ENCODE measurements around the gene BRPF3.

The BRPF3 gene

DNA sequence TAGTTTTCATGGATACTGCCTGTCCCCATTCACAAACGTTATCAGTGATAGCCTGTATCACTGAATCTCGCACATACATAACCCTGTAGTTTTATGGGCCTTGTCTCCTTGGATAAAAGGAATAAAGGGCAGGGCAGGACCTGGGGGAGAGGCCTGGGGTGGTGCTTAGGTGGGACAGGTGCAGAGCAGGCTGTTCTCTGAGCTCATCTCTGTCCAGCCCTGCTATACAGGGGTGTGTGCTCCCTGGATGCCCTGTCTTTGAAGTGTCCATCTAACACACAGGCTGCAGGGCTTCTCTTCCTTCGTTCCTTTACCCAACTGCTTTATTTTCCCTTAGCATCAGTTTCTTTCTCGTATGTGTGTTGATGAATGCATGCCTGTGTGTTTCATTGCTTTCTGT, 26.4 kb downstream of the BRPF3 start:
- no peak overlapping the region for H3K27ac ChIP-seq
- no peak for TF ChIP-seq ZFX (IDR thresholded peaks at IDR 0.05; ENCODE audit: borderline replicate concordance)
- TF ChIP-seq, protein P1, sequence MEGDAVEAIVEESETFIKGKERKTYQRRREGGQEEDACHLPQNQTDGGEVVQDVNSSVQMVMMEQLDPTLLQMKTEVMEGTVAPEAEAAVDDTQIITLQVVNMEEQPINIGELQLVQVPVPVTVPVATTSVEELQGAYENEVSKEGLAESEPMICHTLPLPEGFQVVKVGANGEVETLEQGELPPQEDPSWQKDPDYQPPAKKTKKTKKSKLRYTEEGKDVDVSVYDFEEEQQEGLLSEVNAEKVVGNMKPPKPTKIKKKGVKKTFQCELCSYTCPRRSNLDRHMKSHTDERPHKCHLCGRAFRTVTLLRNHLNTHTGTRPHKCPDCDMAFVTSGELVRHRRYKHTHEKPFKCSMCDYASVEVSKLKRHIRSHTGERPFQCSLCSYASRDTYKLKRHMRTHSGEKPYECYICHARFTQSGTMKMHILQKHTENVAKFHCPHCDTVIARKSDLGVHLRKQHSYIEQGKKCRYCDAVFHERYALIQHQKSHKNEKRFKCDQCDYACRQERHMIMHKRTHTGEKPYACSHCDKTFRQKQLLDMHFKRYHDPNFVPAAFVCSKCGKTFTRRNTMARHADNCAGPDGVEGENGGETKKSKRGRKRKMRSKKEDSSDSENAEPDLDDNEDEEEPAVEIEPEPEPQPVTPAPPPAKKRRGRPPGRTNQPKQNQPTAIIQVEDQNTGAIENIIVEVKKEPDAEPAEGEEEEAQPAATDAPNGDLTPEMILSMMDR (IDR thresholded peaks at IDR 0.05): no peak

DNA sequence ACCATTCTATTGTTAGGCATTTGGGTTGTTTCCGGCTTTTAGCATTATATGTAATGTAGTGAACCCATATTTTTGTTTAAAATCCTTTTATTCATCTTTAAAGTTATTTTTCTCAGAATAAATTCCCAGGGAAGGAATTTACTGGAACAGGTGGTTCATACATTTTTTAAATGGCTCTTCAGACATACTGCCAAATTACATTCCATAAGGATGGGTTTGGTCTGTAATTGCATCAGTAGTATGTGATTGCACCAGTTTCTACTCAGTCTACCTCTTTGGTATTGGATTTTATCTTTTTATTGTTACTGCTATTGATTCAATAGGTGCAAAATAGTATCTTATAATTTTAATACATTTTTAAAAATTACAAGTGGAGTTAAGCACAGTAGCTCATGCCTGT, 27.2 kb downstream of the BRPF3 start:
- no peak for TF ChIP-seq ZFX (IDR thresholded peaks at IDR 0.05; ENCODE audit: borderline replicate concordance)
- TF ChIP-seq, protein P1 (IDR thresholded peaks at IDR 0.05): no peak
- no peak overlapping the region for H3K27ac ChIP-seq

GRCh38 chr6:36224918-36225461, 28.4 kb downstream of the BRPF3 start:
- H3K27ac ChIP-seq: no peak overlapping the region
- no peak for TF ChIP-seq ZFX (IDR thresholded peaks at IDR 0.05; ENCODE audit: borderline replicate concordance)
- TF ChIP-seq, protein P1 (IDR thresholded peaks at IDR 0.05): no peak

DNA sequence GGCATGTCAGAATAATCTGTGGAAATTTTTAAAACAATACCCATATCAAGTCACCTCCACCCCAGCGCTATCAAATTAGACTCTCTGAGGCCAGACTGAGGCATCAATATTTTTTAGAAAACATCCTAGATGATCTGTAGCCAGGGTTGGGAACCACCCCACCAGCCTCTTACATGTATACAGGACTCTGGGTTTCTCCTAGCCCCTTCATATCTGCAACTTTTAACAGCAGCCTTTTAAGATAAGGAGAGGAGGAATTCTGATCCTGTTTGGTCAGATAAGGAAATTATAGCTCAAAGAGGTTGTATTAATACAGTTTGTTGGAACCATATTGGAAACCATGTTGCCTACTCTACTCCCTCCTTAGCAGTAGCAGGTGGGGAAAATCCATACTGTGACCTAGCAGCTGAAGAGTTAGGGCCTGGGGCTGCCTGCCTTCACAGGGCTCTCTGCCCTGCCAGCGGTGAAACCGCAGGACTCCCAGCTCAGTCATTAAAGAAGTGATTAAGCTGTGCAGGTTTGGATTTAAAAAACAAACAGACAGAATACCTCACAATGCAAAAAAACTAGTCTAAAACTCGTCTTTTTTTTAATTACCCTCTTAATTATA, 30.0 kb downstream of the BRPF3 start:
- TF ChIP-seq, protein P1 (IDR thresholded peaks at IDR 0.05): no peak
- TF ChIP-seq ZFX (IDR thresholded peaks at IDR 0.05; ENCODE audit: borderline replicate concordance): no peak
- no peak overlapping the region for H3K27ac ChIP-seq

GRCh38 chr6:36227379-36228228, 31.1 kb downstream of the BRPF3 start:
- no peak overlapping the region for H3K27ac ChIP-seq

DNA sequence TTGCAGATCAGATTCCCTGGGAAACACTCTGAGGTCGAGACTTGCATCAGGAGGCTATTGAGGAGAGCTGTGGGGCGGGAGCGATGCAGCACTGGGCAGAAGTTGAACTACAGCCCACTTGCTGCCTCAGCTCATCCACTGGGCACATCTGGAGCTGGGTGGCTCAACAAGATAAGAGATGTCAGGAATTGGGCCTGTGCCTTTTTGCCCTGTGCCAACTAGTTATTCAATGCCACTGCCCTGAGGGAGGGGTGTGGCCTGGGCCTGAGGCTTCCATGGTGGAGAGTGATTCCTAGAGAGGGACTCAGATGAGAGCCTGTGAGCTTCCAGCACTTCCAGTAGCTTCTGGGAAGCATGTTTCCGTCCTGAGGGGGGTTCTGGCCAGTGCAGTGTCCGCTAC, 32.7 kb downstream of the BRPF3 start:
- TF ChIP-seq, protein P1 (IDR thresholded peaks at IDR 0.05): no peak
- no peak for TF ChIP-seq ZFX (IDR thresholded peaks at IDR 0.05; ENCODE audit: borderline replicate concordance)
- no peak overlapping the region for H3K27ac ChIP-seq

More at GRCh38 chr6:36227379-36228228, 31.1 kb downstream of the BRPF3 start:
- TF ChIP-seq ZFX (IDR thresholded peaks at IDR 0.05; ENCODE audit: borderline replicate concordance): no peak
- TF ChIP-seq, protein P1 (IDR thresholded peaks at IDR 0.05): no peak

DNA sequence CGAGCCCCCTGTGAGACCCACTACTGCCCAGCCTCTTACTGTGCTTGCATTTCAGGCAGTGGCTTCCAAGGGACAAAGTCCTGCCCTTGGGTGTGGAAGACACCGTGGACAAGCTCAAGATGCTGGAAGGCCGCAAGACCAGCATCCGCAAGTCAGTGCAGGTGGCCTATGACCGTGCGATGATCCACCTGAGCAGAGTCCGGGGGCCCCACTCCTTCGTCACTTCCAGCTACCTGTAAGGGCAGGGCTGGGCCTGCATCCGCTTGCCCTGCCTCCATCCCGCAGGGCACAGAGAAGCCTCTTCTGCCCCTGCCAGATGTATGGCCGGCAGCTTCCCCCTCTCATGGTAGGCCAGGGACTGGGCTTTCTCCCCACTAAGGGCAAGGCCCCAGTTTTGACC, 33.8 kb downstream of the BRPF3 start:
- H3K27ac ChIP-seq: no peak overlapping the region
- TF ChIP-seq, protein P1 (IDR thresholded peaks at IDR 0.05): no peak
- no peak for TF ChIP-seq ZFX (IDR thresholded peaks at IDR 0.05; ENCODE audit: borderline replicate concordance)
